SH-SY5Y (cell line): ENCODE measurements around the gene C1QB.

Experiments
- GATA2 ChIP-seq: IDR thresholded peaks from 2 replicates; pipeline ENCODE4 v1.6.1; 2011; ENCODE audit warnings: mild to moderate bottlenecking, low read depth, low read length
- GATA3 ChIP-seq: IDR thresholded peaks from 2 replicates; pipeline ENCODE4 v1.6.1; 2011; ENCODE audit warnings: low read depth, mild to moderate bottlenecking, low read length, moderate library complexity

DNA sequence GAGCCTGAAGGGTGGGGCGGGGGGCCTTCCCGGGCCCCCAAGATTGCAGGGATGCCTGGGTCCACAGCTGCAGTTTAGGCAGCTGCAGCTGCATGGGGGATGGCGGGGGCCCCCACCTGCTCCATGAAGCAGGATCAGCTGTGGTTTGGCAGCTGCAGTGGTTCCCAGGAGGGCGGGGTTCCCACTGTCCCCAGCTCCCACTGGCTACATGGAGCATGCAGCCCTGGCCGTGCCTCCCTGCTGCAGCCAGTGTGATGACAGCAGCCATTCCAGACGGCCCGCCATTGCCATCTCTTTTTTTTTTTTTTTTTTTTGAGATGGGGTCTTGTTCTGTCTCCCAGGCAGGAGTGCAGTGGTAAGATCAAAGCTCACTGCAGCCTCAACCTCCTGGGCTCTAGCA, 17.6 kb upstream of the C1QB start:
- TF ChIP-seq GATA3 (no peak), GATA2 (no peak)
